H1 (cell line): ENCODE measurements around the gene ZMYM2. TPM values are rescaled to one million over a fixed set of nuclear protein-coding genes. Genes with fewer than 3 reads are reported as not detected.

ENCODE experiments used
- CTCF ChIA-PET: fragments of 300-600 bp; sonication (Branson Sonifier 250); formaldehyde crosslinking; loops from one replicate; lab custom pipeline; 2021; ENCODE audit not compliant: partially characterized antibody; lab: Charles Lee
- POLR2A ChIA-PET: fragments of 300-600 bp; sonication (Branson Sonifier 250); formaldehyde crosslinking; loops from one replicate; lab custom pipeline; 2021; ENCODE audit warnings: inconsistent platforms; ENCODE audit not compliant: partially characterized antibody; lab: Charles Lee
- DNase-seq, 2 experiments: peaks; one replicate each; pipeline versions ENCODE4 v3.0.0 to v3.0.0-alpha.2; 2010 to 2022; ENCODE audit warnings: low spot score in 2 of 2, low read depth in 1 of 2, mixed read lengths in 1 of 2
- FAIRE-seq: peaks from 2 replicates; lab custom pipeline; 2011; peaks lifted over from hg19 to GRCh38; lab: Jason Lieb, UNC
- H2AFZ ChIP-seq: 2 replicates; pipeline ENCODE4 v1.8.1; 2012; ENCODE audit warnings: low read length, inconsistent platforms
- H2AK5ac ChIP-seq: 2 replicates; pipeline ENCODE4 v1.6.1; 2013; ENCODE audit warnings: low read depth, low read length
- H2BK120ac ChIP-seq: replicated peaks from 2 replicates; pipeline ENCODE3; 2013; ENCODE audit warnings: low read depth, low read length, inconsistent platforms
- H2BK12ac ChIP-seq: 2 replicates; pipeline ENCODE4 v1.6.1; 2013; ENCODE audit warnings: low read depth, low read length
- H2BK15ac ChIP-seq: 2 replicates; pipeline ENCODE4 v1.6.1; 2013; ENCODE audit warnings: low read length
- H2BK20ac ChIP-seq: 2 replicates; pipeline ENCODE4 v1.6.1; 2013; ENCODE audit warnings: low read length
- H2BK5ac ChIP-seq: 2 replicates; pipeline ENCODE4 v1.6.1; 2013; ENCODE audit warnings: low read depth, low read length
- H3K14ac ChIP-seq: 2 replicates; pipeline ENCODE4 v1.6.1; 2013; ENCODE audit warnings: inconsistent platforms; ENCODE audit not compliant: insufficient read length
- H3K18ac ChIP-seq: 2 replicates; pipeline ENCODE4 v1.6.1; 2013; ENCODE audit warnings: low read length; ENCODE audit errors: extremely low read depth
- H3K23ac ChIP-seq: 2 replicates; pipeline ENCODE4 v1.6.1; 2013; ENCODE audit warnings: inconsistent platforms; ENCODE audit not compliant: insufficient read length
- H3K23me2 ChIP-seq: 2 replicates; pipeline ENCODE4 v1.6.1; 2013; ENCODE audit warnings: low read depth, low read length
- H3K27ac ChIP-seq: 2 replicates; pipeline ENCODE4 v1.6.1; 2011; ENCODE audit warnings: low read depth, low read length, inconsistent platforms
- H3K27me3 ChIP-seq, 4 experiments: replicated peaks in 1 of 4; 1 replicate in 1 of 4; 2 replicates in 3 of 4; pipeline versions ENCODE4 v1.6.1 to v1.8.1; 2011 to 2013; ENCODE audit warnings: low read length in 3 of 4, mild to moderate bottlenecking in 3 of 4, inconsistent platforms in 2 of 4, mixed read lengths in 2 of 4, moderate library complexity in 1 of 4; ENCODE audit not compliant: control insufficient read depth in 3 of 4, insufficient read depth in 3 of 4; ENCODE audit errors: extremely low read depth in 1 of 4
- H3K36me3 ChIP-seq, 4 experiments: 2 replicates each; pipeline versions ENCODE4 v1.6.1 to v1.8.1; 2011 to 2013; ENCODE audit warnings: mild to moderate bottlenecking in 4 of 4, low read length in 3 of 4, moderate library complexity in 2 of 4, control low read depth in 1 of 4, inconsistent platforms in 1 of 4; ENCODE audit not compliant: insufficient read depth in 4 of 4, control insufficient read depth in 2 of 4
- H3K4ac ChIP-seq: replicated peaks from 2 replicates; pipeline ENCODE3; 2013; ENCODE audit warnings: low read length, low read depth, mixed read lengths, inconsistent platforms; ENCODE audit not compliant: insufficient read length
- H3K4me1 ChIP-seq, 4 experiments: replicated peaks in 1 of 4; 1 replicate in 1 of 4; 2 replicates in 3 of 4; pipeline versions ENCODE4 v1.6.1 to v1.8.1; 2011 to 2013; ENCODE audit warnings: low read length in 3 of 4, inconsistent platforms in 2 of 4, mixed read lengths in 1 of 4; ENCODE audit not compliant: insufficient read depth in 4 of 4, control insufficient read depth in 3 of 4
- H3K4me2 ChIP-seq, 2 experiments: 2 replicates each; pipeline versions ENCODE4 v1.6.1 to v1.8.1; 2011 to 2013; ENCODE audit warnings: low read depth in 2 of 2, low read length in 2 of 2, control low read depth in 1 of 2, inconsistent platforms in 1 of 2, mild to moderate bottlenecking in 1 of 2; ENCODE audit not compliant: insufficient read depth in 1 of 2
- H3K4me3 ChIP-seq, 4 experiments: fragments of 200-600, 300-600 bp in 1 of 4; sonication (generic), shearing (Covaris generic), sonication (Bioruptor Twin) in 1 of 4; 2 replicates each; pipeline versions ENCODE4 v1.5.1 to v1.8.1; 2011 to 2016; ENCODE audit warnings: low read length in 4 of 4, low read depth in 3 of 4, control low read depth in 2 of 4, inconsistent platforms in 2 of 4, mild to moderate bottlenecking in 2 of 4, mixed read lengths in 1 of 4, moderate library complexity in 1 of 4; ENCODE audit not compliant: insufficient read depth in 2 of 4; ENCODE audit errors: extremely low read depth in 1 of 4
- H3K56ac ChIP-seq: replicated peaks from 2 replicates; pipeline ENCODE3; 2013; ENCODE audit warnings: low read depth, mild to moderate bottlenecking, mixed read lengths, low read length, inconsistent platforms; ENCODE audit not compliant: insufficient read length
- H3K79me1 ChIP-seq: 2 replicates; pipeline ENCODE4 v1.6.1; 2013; ENCODE audit warnings: low read depth, low read length, control low read depth
- H3K79me2 ChIP-seq, 2 experiments: 2 replicates each; pipeline versions ENCODE4 v1.6.1 to v1.8.1; 2012 to 2013; ENCODE audit warnings: low read length in 2 of 2, mild to moderate bottlenecking in 2 of 2, inconsistent platforms in 1 of 2; ENCODE audit not compliant: insufficient read depth in 2 of 2, control insufficient read depth in 1 of 2
- H3K9ac ChIP-seq, 4 experiments: replicated peaks in 1 of 4; 1 replicate in 1 of 4; 2 replicates in 3 of 4; pipeline versions ENCODE4 v1.6.1 to v1.8.1; 2011 to 2013; ENCODE audit warnings: low read depth in 3 of 4, low read length in 3 of 4, control low read depth in 2 of 4, mild to moderate bottlenecking in 2 of 4, moderate library complexity in 2 of 4, inconsistent platforms in 1 of 4; ENCODE audit errors: extremely low read depth in 1 of 4
- H3K9me3 ChIP-seq, 2 experiments: 2 replicates each; pipeline versions ENCODE4 v1.6.1 to v1.8.1; 2012 to 2013; ENCODE audit warnings: mild to moderate bottlenecking in 2 of 2, moderate library complexity in 2 of 2, control low read depth in 1 of 2, inconsistent platforms in 1 of 2, low read depth in 1 of 2, low read length in 1 of 2, mixed read lengths in 1 of 2; ENCODE audit not compliant: insufficient read depth in 2 of 2
- H4K20me1 ChIP-seq, 2 experiments: replicated peaks in 1 of 2; 2 replicates each; pipeline versions ENCODE3 to v1.8.1; 2011 to 2013; ENCODE audit warnings: inconsistent platforms in 2 of 2, low read length in 2 of 2, mild to moderate bottlenecking in 1 of 2; ENCODE audit not compliant: insufficient read depth in 2 of 2, control insufficient read depth in 1 of 2
- H4K5ac ChIP-seq: 2 replicates; pipeline ENCODE4 v1.6.1; 2013; ENCODE audit warnings: low read length, low read depth, mixed read lengths, inconsistent platforms; ENCODE audit not compliant: insufficient read length
- H4K8ac ChIP-seq: 2 replicates; pipeline ENCODE4 v1.8.0; 2013; ENCODE audit warnings: mild to moderate bottlenecking, moderate library complexity, low read length, inconsistent platforms; ENCODE audit not compliant: insufficient read depth; ENCODE audit errors: extremely low read depth
- H4K91ac ChIP-seq: replicated peaks from 2 replicates; pipeline ENCODE3; 2013; ENCODE audit warnings: low read length, mixed read lengths, inconsistent platforms; ENCODE audit not compliant: insufficient read length
- BRCA1 ChIP-seq: IDR thresholded peaks from 2 replicates; pipeline ENCODE4 v1.6.1; 2012; ENCODE audit warnings: low read depth, low read length, improper control_type of control experiment
- CHD1 ChIP-seq: IDR thresholded peaks from 2 replicates; pipeline ENCODE4 v1.6.1; 2012; ENCODE audit warnings: low read depth, low read length, improper control_type of control experiment
- CHD2 ChIP-seq: IDR thresholded peaks from 2 replicates; pipeline ENCODE4 v1.6.1; 2012; ENCODE audit warnings: low read length, improper control_type of control experiment
- CTBP2 ChIP-seq: IDR thresholded peaks from 2 replicates; pipeline ENCODE4 v1.7.0; 2011; ENCODE audit warnings: borderline replicate concordance, mild to moderate bottlenecking, moderate library complexity, mixed read lengths, low read length; ENCODE audit not compliant: insufficient read depth, insufficient read length
- NRF1 ChIP-seq: IDR thresholded peaks from 2 replicates; pipeline ENCODE4 v1.6.1; 2011; ENCODE audit warnings: mild to moderate bottlenecking, low read depth, low read length, improper control_type of control experiment
- SIX5 ChIP-seq: IDR thresholded peaks from 2 replicates; pipeline ENCODE4 v1.6.1; 2011; ENCODE audit warnings: mild to moderate bottlenecking, low read depth, low read length
- WGBS, 2 experiments: shearing (Covaris generic) in 1 of 2; methylation state at CpG; one replicate each; pipeline versions ENCODE4 v1.1.6 to v1.1.7; 2013 to 2015; ENCODE audit warnings: low lambda C conversion rate in 2 of 2, mixed read lengths in 2 of 2, inconsistent platforms in 1 of 2, low coverage in 1 of 2, missing lambda C conversion rate in 1 of 2; ENCODE audit not compliant: insufficient replicate concordance in 2 of 2, insufficient coverage in 1 of 2, insufficient read length in 1 of 2; ENCODE audit errors: extremely low coverage in 1 of 2, missing lambda C conversion rate in 1 of 2; 5-methylcytosine and 5-hydroxymethylcytosine counted together
- polyA plus RNA-seq, 7 experiments: library from polyadenylated mRNA; depleted of rRNA in 3 of 7; stranded (reverse) in 5 of 7; unstranded in 2 of 7; fragments of >200 nt in 5 of 7; fragments of 200-250 nt in 2 of 7; gene quantifications; 1 replicate in 5 of 7; 2 replicates in 1 of 7; 4 replicates in 1 of 7; pipeline versions ENCODE4 v1.2.1 to v1.2.3, GENCODE V29; 2011 to 2013; ENCODE audit warnings: missing spikeins in 2 of 7, mixed read lengths in 2 of 7
- total RNA-seq: library from RNA; stranded (reverse); fragmentation: NEBNext Ultra II Directional; extraction: Animal tissue kit (Norgen Biotek cat#: 25700); gene quantifications from 2 replicates; pipeline ENCODE4 v1.2.1, GENCODE V29; 2021
- TF ChIP-seq, protein P1 (sequence below): IDR thresholded peaks from 2 replicates; pipeline ENCODE4 v1.6.1; 2012; ENCODE audit warnings: low read length, inconsistent platforms
- TF ChIP-seq, protein P2 (sequence below), 3 experiments: IDR thresholded peaks; 1 replicate in 2 of 3; 2 replicates in 1 of 3; pipeline versions ENCODE4 v1.5.1 to v1.6.1; 2011; ENCODE audit warnings: low read length in 3 of 3, mild to moderate bottlenecking in 3 of 3, inconsistent platforms in 2 of 3, low read depth in 1 of 3, moderate library complexity in 1 of 3; ENCODE audit not compliant: insufficient read depth in 1 of 3; ENCODE audit errors: control extremely low read depth in 1 of 3
- TF ChIP-seq, protein P3 (sequence below): IDR thresholded peaks from 2 replicates; pipeline ENCODE4 v1.6.1; 2011; ENCODE audit warnings: low read length, improper control_type of control experiment

The ZMYM2 gene
- total and polyA plus RNA-seq, 2 of the 8 experiments (the other 6 are each of a cell fraction or from before 2014, with no cell fraction given), result 41.2 to 159 TPM

DNA sequence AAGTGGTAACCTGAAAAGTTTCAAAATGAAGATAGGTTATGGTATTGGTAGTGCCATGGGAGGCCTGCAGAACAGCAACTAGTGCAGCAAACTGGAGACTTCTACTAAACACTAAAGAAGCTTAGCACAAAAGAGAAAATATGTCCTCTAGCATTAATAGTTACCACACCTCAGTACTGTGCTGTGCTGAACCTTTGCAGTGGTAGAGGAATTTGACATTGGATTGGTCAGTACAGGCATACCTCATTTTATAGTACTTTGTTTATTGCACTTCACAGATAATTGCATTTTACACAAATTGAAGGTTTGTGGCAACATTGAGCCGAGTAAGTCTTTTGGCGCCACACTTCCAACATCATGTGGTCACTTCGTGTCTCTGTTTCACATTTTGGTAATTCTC, 40.4 kb downstream of the ZMYM2 start:
- no peaks in the 10 kb centered on the region for H3K23me2 ChIP-seq
- ChIA-PET POLR2A (no interaction called here), CTCF (interaction anchor here (0.6 kb wide), 1 partner anchor 41 kb away, joined by 3 read pairs; no protein-coding TSS in a partner anchor)
- H3K27me3 ChIP-seq, result no peaks in the 10 kb centered on the region
- WGBS, 2 experiments, result 96% methylated on average over 3 of the region's 3 CpGs; no CpG with 5 or more reads in 1 of the 2 experiments
- peaks cover 3 to 96% of the 10 kb centered on the region in 2 experiments for H3K79me2 ChIP-seq
- peaks cover 6 to 51% (median 33%) of the 10 kb centered on the region in 4 experiments; a peak in 7 of 8 replicates for H3K36me3 ChIP-seq
- DNase-seq (no peak), FAIRE-seq (no peak)
- H3K9me3 ChIP-seq, result no peaks in the 10 kb centered on the region
- H3K4ac ChIP-seq, result no peak overlapping the region
- H2BK15ac ChIP-seq, result no peak overlapping the region
- peaks cover 4 to 11% of the 10 kb centered on the region in 2 experiments for H4K20me1 ChIP-seq
- no peak overlapping the region for H3K23ac ChIP-seq
- H2AFZ ChIP-seq, result no peak overlapping the region
- H2BK120ac ChIP-seq, result no peak overlapping the region
- no peak overlapping the region for H3K9ac ChIP-seq
- peaks cover 3% of the 10 kb centered on the region for H3K79me1 ChIP-seq
- H3K4me3 ChIP-seq, result no peak overlapping the region
- no peak overlapping the region for H3K18ac ChIP-seq
- H4K5ac ChIP-seq, result no peak overlapping the region
- H4K8ac ChIP-seq, result no peak overlapping the region
- H2BK5ac ChIP-seq, result no peak overlapping the region
- H3K14ac ChIP-seq, result no peak overlapping the region
- no peak overlapping the region for H2BK12ac ChIP-seq
- no peak overlapping the region for H3K56ac ChIP-seq
- no peak overlapping the region for H3K4me2 ChIP-seq
- no peak overlapping the region for H2AK5ac ChIP-seq
- H4K91ac ChIP-seq, result no peak overlapping the region
- no peaks in the 10 kb centered on the region for H3K4me1 ChIP-seq
- H3K27ac ChIP-seq, result no peak overlapping the region
- no peak overlapping the region for H2BK20ac ChIP-seq
- TF ChIP-seq CHD2 (no peak), CTBP2 (no peak), BRCA1 (no peak), SIX5 (no peak), CHD1 (no peak), NRF1 (no peak)
- TF ChIP-seq, protein P1, sequence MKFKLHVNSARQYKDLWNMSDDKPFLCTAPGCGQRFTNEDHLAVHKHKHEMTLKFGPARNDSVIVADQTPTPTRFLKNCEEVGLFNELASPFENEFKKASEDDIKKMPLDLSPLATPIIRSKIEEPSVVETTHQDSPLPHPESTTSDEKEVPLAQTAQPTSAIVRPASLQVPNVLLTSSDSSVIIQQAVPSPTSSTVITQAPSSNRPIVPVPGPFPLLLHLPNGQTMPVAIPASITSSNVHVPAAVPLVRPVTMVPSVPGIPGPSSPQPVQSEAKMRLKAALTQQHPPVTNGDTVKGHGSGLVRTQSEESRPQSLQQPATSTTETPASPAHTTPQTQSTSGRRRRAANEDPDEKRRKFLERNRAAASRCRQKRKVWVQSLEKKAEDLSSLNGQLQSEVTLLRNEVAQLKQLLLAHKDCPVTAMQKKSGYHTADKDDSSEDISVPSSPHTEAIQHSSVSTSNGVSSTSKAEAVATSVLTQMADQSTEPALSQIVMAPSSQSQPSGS, result no peak
- TF ChIP-seq, protein P2, sequence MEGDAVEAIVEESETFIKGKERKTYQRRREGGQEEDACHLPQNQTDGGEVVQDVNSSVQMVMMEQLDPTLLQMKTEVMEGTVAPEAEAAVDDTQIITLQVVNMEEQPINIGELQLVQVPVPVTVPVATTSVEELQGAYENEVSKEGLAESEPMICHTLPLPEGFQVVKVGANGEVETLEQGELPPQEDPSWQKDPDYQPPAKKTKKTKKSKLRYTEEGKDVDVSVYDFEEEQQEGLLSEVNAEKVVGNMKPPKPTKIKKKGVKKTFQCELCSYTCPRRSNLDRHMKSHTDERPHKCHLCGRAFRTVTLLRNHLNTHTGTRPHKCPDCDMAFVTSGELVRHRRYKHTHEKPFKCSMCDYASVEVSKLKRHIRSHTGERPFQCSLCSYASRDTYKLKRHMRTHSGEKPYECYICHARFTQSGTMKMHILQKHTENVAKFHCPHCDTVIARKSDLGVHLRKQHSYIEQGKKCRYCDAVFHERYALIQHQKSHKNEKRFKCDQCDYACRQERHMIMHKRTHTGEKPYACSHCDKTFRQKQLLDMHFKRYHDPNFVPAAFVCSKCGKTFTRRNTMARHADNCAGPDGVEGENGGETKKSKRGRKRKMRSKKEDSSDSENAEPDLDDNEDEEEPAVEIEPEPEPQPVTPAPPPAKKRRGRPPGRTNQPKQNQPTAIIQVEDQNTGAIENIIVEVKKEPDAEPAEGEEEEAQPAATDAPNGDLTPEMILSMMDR (IDR thresholded peaks at IDR 0.05; ENCODE audit: control extremely low read depth in 1 of 3, insufficient read depth in 1 of 3, low read depth in 1 of 3, low read length in 3 of 3), result no peak
- TF ChIP-seq, protein P3, sequence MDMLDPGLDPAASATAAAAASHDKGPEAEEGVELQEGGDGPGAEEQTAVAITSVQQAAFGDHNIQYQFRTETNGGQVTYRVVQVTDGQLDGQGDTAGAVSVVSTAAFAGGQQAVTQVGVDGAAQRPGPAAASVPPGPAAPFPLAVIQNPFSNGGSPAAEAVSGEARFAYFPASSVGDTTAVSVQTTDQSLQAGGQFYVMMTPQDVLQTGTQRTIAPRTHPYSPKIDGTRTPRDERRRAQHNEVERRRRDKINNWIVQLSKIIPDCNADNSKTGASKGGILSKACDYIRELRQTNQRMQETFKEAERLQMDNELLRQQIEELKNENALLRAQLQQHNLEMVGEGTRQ, result no peak
